Right lobe of liver (tissue), 4 donors: ENCODE data around the gene ACTR6.

Experiments used
- POLR2A ChIP-seq: fragments of 450-650 bp; IDR thresholded peaks from one replicate; pipeline ENCODE4 v1.6.1; 2017; ENCODE audit warnings: antibody characterized with exemption, mild to moderate bottlenecking
- TF ChIP-seq, protein P1 (sequence below), 4 donors: fragments of 200-600 bp in 3 of 4; fragments of 450-650 bp in 1 of 4; IDR thresholded peaks; one replicate each; pipeline versions ENCODE4 v1.5.1 to v1.8.0; 2016 to 2022; ENCODE audit warnings: antibody characterized with exemption in 4 of 4, mild to moderate bottlenecking in 2 of 4
- donor health status: DM: no; HTN: no; CAD: no.
- donor health status: DM: no; HTN: no; CAD: no.
- donor health status: DM: no; HTN: yes; CAD: no.

DNA sequence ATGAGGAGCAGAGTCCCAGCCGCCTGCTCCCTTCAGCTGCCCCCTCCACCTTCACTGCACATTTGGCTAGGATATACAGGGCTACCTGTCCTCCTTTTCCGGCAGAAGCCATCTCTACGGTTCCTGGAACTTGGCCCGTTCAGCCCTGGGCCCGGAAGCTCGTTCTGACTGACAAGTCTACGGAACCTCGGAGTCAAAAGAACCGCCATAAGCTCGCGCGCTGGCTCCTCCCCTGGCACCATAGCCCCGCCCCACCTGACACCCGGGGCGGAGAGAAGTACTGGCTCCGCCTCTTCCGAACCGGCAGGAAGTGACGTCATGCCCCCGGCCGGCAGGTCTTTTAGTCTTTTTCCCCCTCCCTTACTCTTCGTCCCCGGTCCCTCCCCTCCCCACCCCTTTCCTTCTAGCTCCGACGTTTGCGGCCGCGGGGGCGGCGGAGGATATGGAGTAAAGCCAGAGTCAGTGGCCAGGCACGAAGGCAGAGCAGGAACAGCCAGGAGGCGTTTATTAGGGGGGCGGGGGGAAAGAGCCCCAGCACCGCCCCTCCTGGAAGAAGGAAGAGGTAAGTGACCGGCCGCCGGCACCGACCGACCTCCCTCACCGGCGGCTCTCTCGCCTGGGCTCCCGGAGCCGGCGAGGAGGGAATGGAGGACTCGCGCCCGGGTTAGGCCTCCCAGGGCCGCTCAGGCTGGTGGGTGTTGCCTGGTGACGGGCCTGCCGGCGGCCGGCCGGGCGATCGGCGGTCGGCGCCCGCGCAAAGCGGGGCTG, 66.4 kb downstream of the ACTR6 start, which contains the start of the genes DEPDC4 and SCYL2:
- TF ChIP-seq, protein P1, sequence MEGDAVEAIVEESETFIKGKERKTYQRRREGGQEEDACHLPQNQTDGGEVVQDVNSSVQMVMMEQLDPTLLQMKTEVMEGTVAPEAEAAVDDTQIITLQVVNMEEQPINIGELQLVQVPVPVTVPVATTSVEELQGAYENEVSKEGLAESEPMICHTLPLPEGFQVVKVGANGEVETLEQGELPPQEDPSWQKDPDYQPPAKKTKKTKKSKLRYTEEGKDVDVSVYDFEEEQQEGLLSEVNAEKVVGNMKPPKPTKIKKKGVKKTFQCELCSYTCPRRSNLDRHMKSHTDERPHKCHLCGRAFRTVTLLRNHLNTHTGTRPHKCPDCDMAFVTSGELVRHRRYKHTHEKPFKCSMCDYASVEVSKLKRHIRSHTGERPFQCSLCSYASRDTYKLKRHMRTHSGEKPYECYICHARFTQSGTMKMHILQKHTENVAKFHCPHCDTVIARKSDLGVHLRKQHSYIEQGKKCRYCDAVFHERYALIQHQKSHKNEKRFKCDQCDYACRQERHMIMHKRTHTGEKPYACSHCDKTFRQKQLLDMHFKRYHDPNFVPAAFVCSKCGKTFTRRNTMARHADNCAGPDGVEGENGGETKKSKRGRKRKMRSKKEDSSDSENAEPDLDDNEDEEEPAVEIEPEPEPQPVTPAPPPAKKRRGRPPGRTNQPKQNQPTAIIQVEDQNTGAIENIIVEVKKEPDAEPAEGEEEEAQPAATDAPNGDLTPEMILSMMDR (IDR thresholded peaks at IDR 0.05) = peak in 2 of 4 donors; percentile 12 to 19
- peak; percentile 89 for TF ChIP-seq POLR2A
